ENCODE data around the gene MAGI2.

The MAGI2 gene

GRCh38 chr7:78441737-78442136 is 1011.7 kb downstream of the MAGI2 start:
- no peak for DNase-seq

GRCh38 chr7:78438433-78438832 is 1015.0 kb downstream of the MAGI2 start:
- DNase-seq = no peak

- no peak for DNase-seq
Observed at GRCh38 chr7:78437118-78437517, 1016.3 kb downstream of the MAGI2 start.

GRCh38 chr7:78435355-78435754 is 1018.1 kb downstream of the MAGI2 start:
- DNase-seq = no peak

- no peak for DNase-seq
Observed at GRCh38 chr7:78434281-78434680, 1019.2 kb downstream of the MAGI2 start.

GRCh38 chr7:78433421-78433820 is 1020.0 kb downstream of the MAGI2 start:
- DNase-seq = no peak

GRCh38 chr7:78429878-78430277 is 1023.6 kb downstream of the MAGI2 start:
- DNase-seq = no peak

- DNase-seq = no peak
Observed at GRCh38 chr7:78427209-78427608, 1026.3 kb downstream of the MAGI2 start.

GRCh38 chr7:78420001-78420400 is 1033.5 kb downstream of the MAGI2 start:
- no peak for DNase-seq

GRCh38 chr7:78417180-78417853 is 1036.2 kb downstream of the MAGI2 start:
- no peak for DNase-seq

- no peak for DNase-seq
Observed at GRCh38 chr7:78413568-78413967, 1039.9 kb downstream of the MAGI2 start.

GRCh38 chr7:78412216-78412858 is 1041.1 kb downstream of the MAGI2 start:
- DNase-seq = no peak

- no peak for DNase-seq
Observed at GRCh38 chr7:78407031-78407430, 1046.4 kb downstream of the MAGI2 start.

- no peak for DNase-seq
Observed at GRCh38 chr7:78406531-78406930, 1046.9 kb downstream of the MAGI2 start.

- DNase-seq = no peak
Observed at GRCh38 chr7:78402096-78402495, 1051.4 kb downstream of the MAGI2 start.

- DNase-seq = no peak
Observed at GRCh38 chr7:78400038-78400437, 1053.4 kb downstream of the MAGI2 start.

- no peak for DNase-seq
Observed at GRCh38 chr7:78399033-78399769, 1054.3 kb downstream of the MAGI2 start.

GRCh38 chr7:78398576-78398975 is 1054.9 kb downstream of the MAGI2 start:
- no peak for DNase-seq

GRCh38 chr7:78398081-78398480 is 1055.4 kb downstream of the MAGI2 start:
- DNase-seq = no peak

GRCh38 chr7:78396210-78396609 is 1057.3 kb downstream of the MAGI2 start:
- no peak for DNase-seq

- DNase-seq = no peak
Observed at GRCh38 chr7:78395298-78396036, 1058.0 kb downstream of the MAGI2 start.

- no peak for DNase-seq
Observed at GRCh38 chr7:78389022-78389421, 1064.4 kb downstream of the MAGI2 start.

GRCh38 chr7:78386520-78386919 is 1066.9 kb downstream of the MAGI2 start:
- no peak for DNase-seq
